Colon (tissue), 2 donors: ENCODE measurements around the gene KRTAP12-2.

ENCODE experiments used
- FAIRE-seq: peaks from 2 replicates; lab custom pipeline; 2012; peaks lifted over from hg19 to GRCh38; lab: Jason Lieb, UNC
- donor health status: control.
- donor health status: control.

The KRTAP12-2 gene

GRCh38 chr21:44626673-44627143 lies 40.0 kb downstream of the KRTAP12-2 start, which contains the start of gene KRTAP10-9:
KRTAP10-9 (plus strand) TSS chr21:44627093; CDS start chr21:44627172, 79 bp downstream.
- no peak for FAIRE-seq

GRCh38 chr21:44626262-44626661 lies 40.5 kb downstream of the KRTAP12-2 start:
- no peak for FAIRE-seq

- FAIRE-seq, result no peak
Observed at GRCh38 chr21:44625756-44626155, 41.0 kb downstream of the KRTAP12-2 start.

GRCh38 chr21:44623575-44623974 lies 43.2 kb downstream of the KRTAP12-2 start:
- no peak for FAIRE-seq

- no peak for FAIRE-seq
Observed at GRCh38 chr21:44619886-44620285, 46.8 kb downstream of the KRTAP12-2 start.

- FAIRE-seq, result no peak
Observed at GRCh38 chr21:44618909-44619308, 47.8 kb downstream of the KRTAP12-2 start.

- no peak for FAIRE-seq
Observed at GRCh38 chr21:44618504-44618903, 48.2 kb downstream of the KRTAP12-2 start.

- no peak for FAIRE-seq
Observed at GRCh38 chr21:44617071-44617501, 49.6 kb downstream of the KRTAP12-2 start.

GRCh38 chr21:44616591-44616926 lies 50.2 kb downstream of the KRTAP12-2 start:
- no peak for FAIRE-seq
